Inferior parietal cortex (tissue), 1 donor: ENCODE data around the gene C8G.

ENCODE experiments used
- DNase-seq: peaks from one replicate; pipeline ENCODE4 v3.0.0-alpha.2; 2016; ENCODE audit errors: extremely low spot score

The C8G gene

GRCh38 chr9:136968333-136969127, 23.5 kb downstream of the C8G start:
- DNase-seq = no peak

GRCh38 chr9:136969150-136969549, 24.1 kb downstream of the C8G start:
- no peak for DNase-seq

GRCh38 chr9:136969774-136970173, 24.7 kb downstream of the C8G start:
- no peak for DNase-seq

GRCh38 chr9:136970361-136970760, 25.3 kb downstream of the C8G start:
- no peak for DNase-seq

- DNase-seq = no peak
Observed at GRCh38 chr9:136971746-136972145, 26.7 kb downstream of the C8G start.

- no peak for DNase-seq
Observed at GRCh38 chr9:136972335-136972734, 27.3 kb downstream of the C8G start.

GRCh38 chr9:136972743-136973142, 27.7 kb downstream of the C8G start:
- DNase-seq = no peak

GRCh38 chr9:136973618-136974617, 28.9 kb downstream of the C8G start:
- DNase-seq = no peak

- no peak for DNase-seq
Observed at GRCh38 chr9:136974817-136975535, 29.9 kb downstream of the C8G start.

- DNase-seq = peak; percentile 70
Observed at GRCh38 chr9:136975644-136976043, 30.6 kb downstream of the C8G start.

- DNase-seq = peak; percentile 88
Observed at GRCh38 chr9:136977223-136977622, 32.2 kb downstream of the C8G start, which contains the start of gene PTGDS. TSS of gene PTGDS (plus strand) at chr9:136977504. CDS start at chr9:136977579, 75 bp downstream.

GRCh38 chr9:136977649-136978072, 32.6 kb downstream of the C8G start:
- no peak for DNase-seq

GRCh38 chr9:136978073-136978864, 33.2 kb downstream of the C8G start:
- DNase-seq = peak; percentile 65

- DNase-seq = no peak
Observed at GRCh38 chr9:136978865-136979544, 34.0 kb downstream of the C8G start.

- DNase-seq = no peak
Observed at GRCh38 chr9:136979769-136980587, 34.9 kb downstream of the C8G start.

- no peak for DNase-seq
Observed at GRCh38 chr9:136980669-136981478, 35.8 kb downstream of the C8G start.

GRCh38 chr9:136981588-136982231, 36.7 kb downstream of the C8G start:
- peak; percentile 36 for DNase-seq
